H9 (cell line): ENCODE measurements around the gene DLK1. TPM values are rescaled to one million over a fixed set of nuclear protein-coding genes. Genes with fewer than 3 reads are reported as not detected.

ENCODE experiments used
- DNase-seq: peaks from one replicate; pipeline ENCODE4 v3.0.0-alpha.2; 2017
- H2AFZ ChIP-seq: one replicate; pipeline ENCODE4 v1.6.1; 2013; ENCODE audit warnings: mild to moderate bottlenecking, low read length, control low read depth, moderate library complexity
- H2AK5ac ChIP-seq: 2 replicates; pipeline ENCODE4 v1.6.1; 2013; ENCODE audit warnings: low read length, control low read depth, mixed read lengths; ENCODE audit not compliant: insufficient read length
- H2BK120ac ChIP-seq: one replicate; pipeline ENCODE4 v1.6.1; 2013; ENCODE audit warnings: low read depth, mild to moderate bottlenecking, low read length, control low read depth, inconsistent platforms; ENCODE audit not compliant: poor library complexity, severe bottlenecking
- H2BK12ac ChIP-seq: 2 replicates; pipeline ENCODE4 v1.6.1; 2013; ENCODE audit warnings: low read length, control low read depth, mixed read lengths, low read depth; ENCODE audit not compliant: insufficient read length
- H2BK15ac ChIP-seq: 2 replicates; pipeline ENCODE4 v1.6.1; 2013; ENCODE audit warnings: low read depth, low read length, control low read depth
- H2BK20ac ChIP-seq: one replicate; pipeline ENCODE4 v1.6.1; 2013; ENCODE audit warnings: low read depth, mild to moderate bottlenecking, low read length, control low read depth, inconsistent platforms; ENCODE audit not compliant: poor library complexity, severe bottlenecking
- H2BK5ac ChIP-seq: 2 replicates; pipeline ENCODE4 v1.6.1; 2013; ENCODE audit warnings: low read length, control low read depth, mixed read lengths; ENCODE audit not compliant: insufficient read length
- H3K14ac ChIP-seq: 2 replicates; pipeline ENCODE4 v1.6.1; 2013; ENCODE audit warnings: low read length, control low read depth; ENCODE audit not compliant: insufficient read depth
- H3K18ac ChIP-seq: 2 replicates; pipeline ENCODE4 v1.6.1; 2013; ENCODE audit warnings: low read depth, mild to moderate bottlenecking, mixed read lengths, low read length, control low read depth; ENCODE audit not compliant: insufficient read length
- H3K23ac ChIP-seq: 2 replicates; pipeline ENCODE4 v1.6.1; 2013; ENCODE audit warnings: low read length, control low read depth, mixed read lengths, low read depth; ENCODE audit not compliant: insufficient read length
- H3K23me2 ChIP-seq: 2 replicates; pipeline ENCODE4 v1.6.1; 2013; ENCODE audit warnings: low read depth, mild to moderate bottlenecking, mixed read lengths, low read length, control low read depth; ENCODE audit not compliant: insufficient read length, poor library complexity, severe bottlenecking
- H3K27ac ChIP-seq: 2 replicates; pipeline ENCODE4 v1.5.1; 2013; ENCODE audit warnings: low read length, control low read depth, mixed read lengths, low read depth; ENCODE audit not compliant: insufficient read length
- H3K27me3 ChIP-seq: 2 replicates; pipeline ENCODE4 v1.6.1; 2013; ENCODE audit warnings: low read length, control low read depth, inconsistent platforms; ENCODE audit not compliant: insufficient read depth
- H3K4ac ChIP-seq: 2 replicates; pipeline ENCODE4 v1.6.1; 2013; ENCODE audit warnings: low read depth, mild to moderate bottlenecking, control low read depth, inconsistent platforms, low read length, moderate library complexity
- H3K4me1 ChIP-seq: 2 replicates; pipeline ENCODE4 v1.6.1; 2013; ENCODE audit warnings: low read length, control low read depth, inconsistent platforms; ENCODE audit not compliant: insufficient read depth
- H3K4me2 ChIP-seq: 2 replicates; pipeline ENCODE4 v1.6.1; 2013; ENCODE audit warnings: low read length, control low read depth, mixed read lengths; ENCODE audit not compliant: insufficient read length, insufficient read depth
- H3K56ac ChIP-seq: 2 replicates; pipeline ENCODE4 v1.6.1; 2013; ENCODE audit warnings: low read depth, mild to moderate bottlenecking, mixed read lengths, low read length, control low read depth; ENCODE audit not compliant: insufficient read length
- H3K79me1 ChIP-seq: 2 replicates; pipeline ENCODE4 v1.6.1; 2013; ENCODE audit warnings: low read depth, mild to moderate bottlenecking, moderate library complexity, low read length, control low read depth, inconsistent platforms; ENCODE audit not compliant: insufficient read depth, poor library complexity, severe bottlenecking
- H3K79me2 ChIP-seq: 2 replicates; pipeline ENCODE4 v1.6.1; 2013; ENCODE audit warnings: low read length, control low read depth, inconsistent platforms; ENCODE audit not compliant: insufficient read depth
- H3K9ac ChIP-seq: 2 replicates; pipeline ENCODE4 v1.6.1; 2013; ENCODE audit warnings: low read length, control low read depth, mixed read lengths; ENCODE audit not compliant: insufficient read length; ENCODE audit errors: extremely low read depth
- H3K9me3 ChIP-seq: one replicate; pipeline ENCODE4 v1.6.1; 2013; ENCODE audit warnings: low read depth, low read length, inconsistent platforms; ENCODE audit not compliant: control insufficient read depth
- H3T11ph ChIP-seq: one replicate; pipeline ENCODE4 v1.6.1; 2013; ENCODE audit warnings: mild to moderate bottlenecking, low read length, control low read depth, inconsistent platforms
- H4K20me1 ChIP-seq: one replicate; pipeline ENCODE4 v1.6.1; 2013; ENCODE audit not compliant: control insufficient read depth, insufficient read length, insufficient read depth
- H4K5ac ChIP-seq: 2 replicates; pipeline ENCODE4 v1.6.1; 2013; ENCODE audit warnings: low read depth, mild to moderate bottlenecking, mixed read lengths, low read length, control low read depth; ENCODE audit not compliant: insufficient read length
- H4K8ac ChIP-seq: replicated peaks from 2 replicates; pipeline ENCODE4 v1.6.1; 2013; ENCODE audit warnings: low read length, control low read depth, mixed read lengths, low read depth; ENCODE audit not compliant: insufficient read length
- H4K91ac ChIP-seq: 2 replicates; pipeline ENCODE4 v1.6.1; 2013; ENCODE audit warnings: low read depth, mild to moderate bottlenecking, moderate library complexity, mixed read lengths, low read length, control low read depth; ENCODE audit not compliant: insufficient read length
- H3K27ac Mint-ChIP-seq, 3 experiments: 2 replicates in 2 of 3; 3 replicates in 1 of 3; pipeline ENCODE4 v1.8.0; 2020 to 2021; ENCODE audit warnings: mixed read lengths in 3 of 3, mild to moderate bottlenecking in 1 of 3, moderate library complexity in 1 of 3
- H3K27me3 Mint-ChIP-seq: 2 replicates; pipeline ENCODE4 v1.8.0; 2021; ENCODE audit warnings: low read depth, mild to moderate bottlenecking, moderate library complexity, mixed read lengths
- H3K36me3 Mint-ChIP-seq, 3 experiments: 2 replicates in 2 of 3; 3 replicates in 1 of 3; pipeline ENCODE4 v1.8.0; 2020 to 2021; ENCODE audit warnings: low read depth in 3 of 3, mixed read lengths in 3 of 3; ENCODE audit not compliant: insufficient read depth in 1 of 3
- H3K4me1 Mint-ChIP-seq, 2 experiments: 2 replicates each; pipeline ENCODE4 v1.8.0; 2020; ENCODE audit warnings: mixed read lengths in 2 of 2
- H3K4me3 Mint-ChIP-seq, 2 experiments: 2 replicates in 1 of 2; 3 replicates in 1 of 2; pipeline ENCODE4 v1.8.0; 2020 to 2021; ENCODE audit warnings: mild to moderate bottlenecking in 2 of 2, mixed read lengths in 2 of 2, moderate library complexity in 1 of 2
- H3K9me3 Mint-ChIP-seq, 2 experiments: 2 replicates in 1 of 2; 3 replicates in 1 of 2; pipeline ENCODE4 v1.8.0; 2020; ENCODE audit warnings: mild to moderate bottlenecking in 2 of 2, mixed read lengths in 2 of 2, moderate library complexity in 1 of 2
- WGBS: extraction: QIAGEN DNeasy Blood & Tissue Kit; methylation state at CpG from one replicate; pipeline ENCODE4 v1.1.7; 2013; ENCODE audit warnings: missing lambda C conversion rate, low lambda C conversion rate, mixed read lengths; ENCODE audit not compliant: insufficient read length; ENCODE audit errors: extremely low coverage; 5-methylcytosine and 5-hydroxymethylcytosine counted together
- total RNA-seq: library from RNA; stranded (reverse); gene quantifications from 2 replicates; pipeline ENCODE4 v1.2.1, GENCODE V29; 2021
- TF ChIP-seq, protein P1 (sequence below): fragments of 200-600 bp; sonication (generic); conservative IDR thresholded peaks from 3 replicates; pipeline ENCODE4 v1.8.0; 2021; ENCODE audit warnings: antibody characterized with exemption, mild to moderate bottlenecking

Gene DLK1
- total RNA-seq, 1 experiment from 2014 or later, result 2.8 TPM

- Mint-ChIP-seq H3K27ac (peak overlapping the region in 1 of 3 experiments; percentile 36; a peak in 1 of 7 replicates), H3K27me3 (peaks cover 13% of the 10 kb centered on the region), H3K36me3 (no peaks in the 10 kb centered on the region), H3K4me3 (no peak overlapping the region), H3K9me3 (no peaks in the 10 kb centered on the region), H3K4me1 (peaks cover 0 to 3% of the 10 kb centered on the region in 2 experiments; a peak in 1 of 4 replicates)
- Histone ChIP-seq H3K23ac (no peak overlapping the region), H2AK5ac (no peak overlapping the region), H4K20me1 (no peaks in the 10 kb centered on the region), H3K23me2 (no peaks in the 10 kb centered on the region), H3K27me3 (no peaks in the 10 kb centered on the region), H2BK20ac (no peak overlapping the region), H3K56ac (no peak overlapping the region), H2BK120ac (no peak overlapping the region), H4K5ac (no peak overlapping the region), H3K27ac (no peak overlapping the region), H3K9me3 (no peaks in the 10 kb centered on the region), H3K79me2 (no peaks in the 10 kb centered on the region), H3K4ac (no peak overlapping the region), H2BK12ac (no peak overlapping the region), H3K14ac (no peak overlapping the region), H2BK15ac (no peak overlapping the region), H4K91ac (no peak overlapping the region), H3T11ph (no peak overlapping the region), H3K9ac (no peak overlapping the region), H3K4me1 (no peaks in the 10 kb centered on the region), H3K4me2 (no peak overlapping the region), H3K18ac (no peak overlapping the region), H2BK5ac (no peak overlapping the region), H4K8ac (no peak overlapping the region), H2AFZ (no peak overlapping the region), H3K79me1 (no peaks in the 10 kb centered on the region)
- WGBS, result no CpG with 5 or more reads among the region's 22 CpGs
- TF ChIP-seq, protein P1, sequence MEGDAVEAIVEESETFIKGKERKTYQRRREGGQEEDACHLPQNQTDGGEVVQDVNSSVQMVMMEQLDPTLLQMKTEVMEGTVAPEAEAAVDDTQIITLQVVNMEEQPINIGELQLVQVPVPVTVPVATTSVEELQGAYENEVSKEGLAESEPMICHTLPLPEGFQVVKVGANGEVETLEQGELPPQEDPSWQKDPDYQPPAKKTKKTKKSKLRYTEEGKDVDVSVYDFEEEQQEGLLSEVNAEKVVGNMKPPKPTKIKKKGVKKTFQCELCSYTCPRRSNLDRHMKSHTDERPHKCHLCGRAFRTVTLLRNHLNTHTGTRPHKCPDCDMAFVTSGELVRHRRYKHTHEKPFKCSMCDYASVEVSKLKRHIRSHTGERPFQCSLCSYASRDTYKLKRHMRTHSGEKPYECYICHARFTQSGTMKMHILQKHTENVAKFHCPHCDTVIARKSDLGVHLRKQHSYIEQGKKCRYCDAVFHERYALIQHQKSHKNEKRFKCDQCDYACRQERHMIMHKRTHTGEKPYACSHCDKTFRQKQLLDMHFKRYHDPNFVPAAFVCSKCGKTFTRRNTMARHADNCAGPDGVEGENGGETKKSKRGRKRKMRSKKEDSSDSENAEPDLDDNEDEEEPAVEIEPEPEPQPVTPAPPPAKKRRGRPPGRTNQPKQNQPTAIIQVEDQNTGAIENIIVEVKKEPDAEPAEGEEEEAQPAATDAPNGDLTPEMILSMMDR, result no peak
- DNase-seq, result no peak
Observed at GRCh38 chr14:100777818-100778525, 51.3 kb downstream of the DLK1 start.
